Measurements from ENCODE around the gene RCSD1. TPM values are rescaled to one million over a fixed set of nuclear protein-coding genes. Genes with fewer than 3 reads are reported as not detected.

Gene RCSD1
- total RNA-seq, 4 donors from 2014 or later = 7.1 to 14.2 (median 10.8) TPM

DNA sequence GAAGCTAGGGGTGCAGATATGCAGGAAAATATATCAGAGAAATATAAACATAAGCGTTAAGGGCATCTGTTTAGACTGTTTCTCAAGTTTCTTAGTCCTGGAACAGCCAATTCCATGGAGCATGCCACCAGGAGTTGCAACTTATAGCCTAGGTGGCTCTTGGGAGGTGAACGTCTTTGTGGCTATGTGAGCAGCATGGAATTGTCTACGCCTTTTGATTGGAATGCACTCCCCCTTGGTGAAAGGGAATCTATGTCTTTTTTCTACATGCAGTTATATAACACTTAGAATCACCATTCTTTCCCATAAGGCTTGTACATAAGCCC, 12.4 kb downstream of the RCSD1 start:
- no peaks in the 10 kb centered on the region for H3K9me3 ChIP-seq
- DNase-seq = no peak
- H3K27me3 ChIP-seq = no peaks in the 10 kb centered on the region
- 80 to 83% methylated on average over 3 of the region's 3 CpGs for WGBS, 2 donors
- intact Hi-C loops (cut with DNase I) = no loop called here
- H3K4me1 ChIP-seq = peaks cover 0 to 2% of the 10 kb centered on the region in 2 donors
- H3K4me3 ChIP-seq (replicated peaks in 1 of 3) = no peak overlapping the region
- H3K36me3 ChIP-seq = no peaks in the 10 kb centered on the region
- TF ChIP-seq POLR2A (IDR thresholded peaks at IDR 0.05) = no peak
- TF ChIP-seq, protein P1, sequence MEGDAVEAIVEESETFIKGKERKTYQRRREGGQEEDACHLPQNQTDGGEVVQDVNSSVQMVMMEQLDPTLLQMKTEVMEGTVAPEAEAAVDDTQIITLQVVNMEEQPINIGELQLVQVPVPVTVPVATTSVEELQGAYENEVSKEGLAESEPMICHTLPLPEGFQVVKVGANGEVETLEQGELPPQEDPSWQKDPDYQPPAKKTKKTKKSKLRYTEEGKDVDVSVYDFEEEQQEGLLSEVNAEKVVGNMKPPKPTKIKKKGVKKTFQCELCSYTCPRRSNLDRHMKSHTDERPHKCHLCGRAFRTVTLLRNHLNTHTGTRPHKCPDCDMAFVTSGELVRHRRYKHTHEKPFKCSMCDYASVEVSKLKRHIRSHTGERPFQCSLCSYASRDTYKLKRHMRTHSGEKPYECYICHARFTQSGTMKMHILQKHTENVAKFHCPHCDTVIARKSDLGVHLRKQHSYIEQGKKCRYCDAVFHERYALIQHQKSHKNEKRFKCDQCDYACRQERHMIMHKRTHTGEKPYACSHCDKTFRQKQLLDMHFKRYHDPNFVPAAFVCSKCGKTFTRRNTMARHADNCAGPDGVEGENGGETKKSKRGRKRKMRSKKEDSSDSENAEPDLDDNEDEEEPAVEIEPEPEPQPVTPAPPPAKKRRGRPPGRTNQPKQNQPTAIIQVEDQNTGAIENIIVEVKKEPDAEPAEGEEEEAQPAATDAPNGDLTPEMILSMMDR (IDR thresholded peaks at IDR 0.05) = no peak
- no peak overlapping the region for H3K27ac ChIP-seq

DNA sequence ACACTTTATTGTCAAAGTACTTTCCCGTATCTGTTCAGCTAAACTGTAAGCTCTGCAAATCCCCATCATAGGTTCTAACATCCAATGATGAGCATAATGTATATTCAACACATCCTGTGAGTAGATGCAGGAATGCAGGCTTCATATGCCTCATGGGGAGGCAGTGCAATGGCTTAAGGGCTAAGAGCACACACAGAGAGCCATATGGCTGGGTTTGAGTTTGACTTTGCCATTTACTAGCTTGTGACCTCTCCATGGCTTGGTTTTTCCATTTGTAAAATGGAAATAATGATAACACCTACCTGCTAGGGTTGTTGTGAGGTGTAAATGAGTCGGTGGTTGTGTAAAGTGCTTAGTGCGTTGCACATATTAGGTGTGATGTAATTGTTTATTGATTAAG, 13.4 kb downstream of the RCSD1 start:
- intact Hi-C loops (cut with DNase I) = no loop called here
- no peak overlapping the region for H3K4me3 ChIP-seq (replicated peaks in 1 of 3)
- no peak overlapping the region for H3K27ac ChIP-seq
- no peak for DNase-seq
- no peaks in the 10 kb centered on the region for H3K27me3 ChIP-seq
- peaks cover 3 to 7% of the 10 kb centered on the region in 2 donors for H3K4me1 ChIP-seq
- TF ChIP-seq, protein P1 (IDR thresholded peaks at IDR 0.05) = no peak
- no peak for TF ChIP-seq POLR2A (IDR thresholded peaks at IDR 0.05)
- 73 to 91% methylated on average over 3 of the region's 3 CpGs for WGBS, 2 donors
- H3K36me3 ChIP-seq = no peaks in the 10 kb centered on the region
- no peaks in the 10 kb centered on the region for H3K9me3 ChIP-seq

DNA sequence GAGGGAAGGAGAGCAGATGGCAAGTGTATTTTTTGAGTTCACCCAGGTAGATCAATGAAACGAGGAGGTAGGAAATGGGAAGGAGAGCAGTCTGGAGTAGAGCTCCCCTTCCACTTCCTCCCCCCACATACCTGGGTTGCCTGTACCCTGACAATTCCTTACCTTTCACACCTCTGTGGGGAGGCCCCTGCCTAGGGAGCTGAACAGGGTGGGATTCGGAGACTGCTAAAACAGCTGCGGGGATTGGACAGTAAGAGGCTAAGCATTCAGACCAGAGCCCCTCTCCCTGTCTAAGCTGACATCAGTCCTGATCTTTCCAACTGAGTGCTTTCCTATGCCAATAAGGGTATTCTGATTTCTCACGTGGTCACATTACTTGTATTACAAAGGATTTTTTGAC, 14.5 kb downstream of the RCSD1 start:
- H3K4me3 ChIP-seq (replicated peaks in 1 of 3) = no peak overlapping the region
- no peaks in the 10 kb centered on the region for H3K9me3 ChIP-seq
- H3K27me3 ChIP-seq = no peaks in the 10 kb centered on the region
- TF ChIP-seq POLR2A (IDR thresholded peaks at IDR 0.05) = no peak
- TF ChIP-seq, protein P1 (IDR thresholded peaks at IDR 0.05) = no peak
- no peaks in the 10 kb centered on the region for H3K36me3 ChIP-seq
- H3K27ac ChIP-seq = no peak overlapping the region
- intact Hi-C loops (cut with DNase I) = no loop called here
- WGBS, 2 donors = 69% methylated on average over 4 of the region's 4 CpGs
- peaks cover 5 to 15% of the 10 kb centered on the region in 2 donors for H3K4me1 ChIP-seq
- no peak for DNase-seq

DNA sequence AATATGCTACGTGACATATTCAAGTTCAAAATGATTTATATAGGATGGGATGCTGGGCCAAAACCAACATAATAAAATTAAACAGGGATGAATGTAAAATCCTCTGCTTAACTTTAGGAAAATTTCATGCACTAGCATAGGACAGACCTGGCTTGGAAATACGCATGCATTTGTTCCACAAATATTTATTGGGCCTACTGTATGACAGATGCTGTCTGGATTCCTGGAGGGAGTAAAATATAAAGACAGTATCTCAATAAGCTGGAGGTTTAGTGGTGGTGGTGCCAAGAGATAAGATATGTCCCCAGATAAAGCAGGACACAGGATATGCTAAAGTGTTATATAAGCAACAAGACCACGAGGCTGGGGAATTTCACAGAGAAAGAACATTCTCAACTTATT, 15.1 kb downstream of the RCSD1 start:
- no peak for DNase-seq
- H3K9me3 ChIP-seq = no peaks in the 10 kb centered on the region
- H3K36me3 ChIP-seq = no peaks in the 10 kb centered on the region
- no peak overlapping the region for H3K4me3 ChIP-seq (replicated peaks in 1 of 3)
- WGBS, 2 donors = 66 to 72% methylated on average over 3 of the region's 3 CpGs
- no peaks in the 10 kb centered on the region for H3K27me3 ChIP-seq
- TF ChIP-seq, protein P1 (IDR thresholded peaks at IDR 0.05) = no peak
- no peak for TF ChIP-seq POLR2A (IDR thresholded peaks at IDR 0.05)
- intact Hi-C loops (cut with DNase I) = no loop called here
- no peak overlapping the region for H3K27ac ChIP-seq
- peaks cover 5 to 15% of the 10 kb centered on the region in 2 donors for H3K4me1 ChIP-seq

DNA sequence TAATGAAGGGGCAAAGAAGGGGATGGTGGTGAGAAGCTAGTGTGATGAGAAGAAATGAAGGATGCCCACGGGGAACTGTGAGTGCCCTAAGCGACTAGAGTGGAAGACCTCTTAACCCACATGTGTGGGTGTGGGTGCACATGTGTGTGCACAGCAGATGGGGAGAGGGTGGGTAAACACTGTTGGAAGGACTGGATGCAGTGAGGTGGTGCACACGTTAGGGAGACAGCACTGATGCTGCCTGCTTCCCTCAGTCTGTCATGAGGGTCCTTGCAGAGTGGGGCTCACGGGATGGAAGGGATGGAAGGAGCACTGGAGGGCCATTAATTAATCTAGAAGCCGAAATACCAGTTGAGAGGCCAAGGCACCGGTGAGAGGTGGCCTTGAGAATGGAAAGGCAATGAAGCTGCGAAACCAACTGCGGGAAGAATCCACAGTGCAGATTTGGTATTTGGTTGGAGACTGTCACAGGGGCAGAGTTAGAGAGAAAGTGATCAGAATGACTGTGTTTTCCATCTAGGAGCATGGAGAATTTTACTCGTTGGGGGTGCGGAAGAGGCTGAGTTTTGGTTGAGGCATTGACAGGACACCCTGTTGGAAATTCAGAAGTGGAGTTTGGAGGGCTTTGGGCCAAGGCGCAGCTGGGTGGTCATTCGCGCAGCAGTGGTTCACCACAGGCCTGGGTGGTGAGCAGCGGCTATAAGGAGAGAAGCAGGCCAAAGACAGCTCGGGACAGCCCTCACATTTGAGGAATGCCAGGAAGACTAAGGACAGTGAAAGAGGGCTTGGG, 15.8 kb downstream of the RCSD1 start:
- Histone ChIP-seq H3K4me1 (peaks cover 5 to 15% of the 10 kb centered on the region in 2 donors), H3K4me3 (replicated peaks in 1 of 3) (no peak overlapping the region), H3K36me3 (no peaks in the 10 kb centered on the region), H3K27me3 (no peaks in the 10 kb centered on the region), H3K9me3 (no peaks in the 10 kb centered on the region), H3K27ac (no peak overlapping the region)
- no peak for DNase-seq
- TF ChIP-seq, protein P1 (IDR thresholded peaks at IDR 0.05) = no peak
- TF ChIP-seq POLR2A (IDR thresholded peaks at IDR 0.05) = no peak
- 88% methylated on average over 15 of the region's 15 CpGs for WGBS, 2 donors
- intact Hi-C loops (cut with DNase I) = no loop called here

Measured in thyroid gland (tissue), 4 donors.